ENCODE data around the gene WDR33.

DNA sequence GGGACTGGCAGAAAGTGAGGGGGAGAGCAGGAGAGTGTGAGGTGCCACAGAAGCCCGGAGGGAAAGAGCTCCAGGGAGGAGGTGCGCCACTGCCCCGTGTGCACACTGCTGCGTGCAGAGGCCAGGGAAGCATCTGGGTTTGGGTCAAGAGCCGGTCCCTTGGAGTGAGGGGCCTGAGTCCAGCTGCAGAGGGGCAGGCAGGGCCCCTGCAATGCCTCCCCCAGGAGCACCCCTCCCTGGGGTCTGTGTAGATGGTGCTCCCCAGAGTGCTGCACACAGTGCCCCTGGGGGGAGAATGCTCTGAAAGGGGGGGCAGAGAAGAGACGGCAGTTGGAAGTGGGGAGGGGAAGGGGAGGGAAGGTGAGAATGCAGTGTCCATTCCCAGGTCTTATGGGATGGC is 132.0 kb downstream of the WDR33 start:
- no peak for TF ChIP-seq NFIC (IDR thresholded peaks at IDR 0.05)
- TF ChIP-seq RAD21 (IDR thresholded peaks at IDR 0.05; ENCODE audit: low read depth): no peak
- no peak for TF ChIP-seq EP300 (IDR thresholded peaks at IDR 0.05; ENCODE audit: borderline replicate concordance)
- no peak for TF ChIP-seq TCF12 (IDR thresholded peaks at IDR 0.05; ENCODE audit: low read depth)
- no peak for TF ChIP-seq FOXM1 (IDR thresholded peaks at IDR 0.05; ENCODE audit: borderline replicate concordance, low read depth)
- TF ChIP-seq, protein P1, sequence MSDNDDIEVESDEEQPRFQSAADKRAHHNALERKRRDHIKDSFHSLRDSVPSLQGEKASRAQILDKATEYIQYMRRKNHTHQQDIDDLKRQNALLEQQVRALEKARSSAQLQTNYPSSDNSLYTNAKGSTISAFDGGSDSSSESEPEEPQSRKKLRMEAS (IDR thresholded peaks at IDR 0.05): no peak
- no peak for TF ChIP-seq CEBPB (IDR thresholded peaks at IDR 0.05)
- no peak for TF ChIP-seq CREB1 (IDR thresholded peaks at IDR 0.05; ENCODE audit: low read depth)
- no peak for TF ChIP-seq REST (IDR thresholded peaks at IDR 0.05; ENCODE audit: low read depth)
- TF ChIP-seq YY1 (IDR thresholded peaks at IDR 0.05; ENCODE audit: low read depth): no peak
- TF ChIP-seq TEAD4 (IDR thresholded peaks at IDR 0.05): no peak
- TF ChIP-seq TAF1 (IDR thresholded peaks at IDR 0.05; ENCODE audit: low read depth): no peak
- no peak for TF ChIP-seq ZBTB7A (IDR thresholded peaks at IDR 0.05; ENCODE audit: low read depth)

All from Ishikawa (cell line).